GM19239 (cell line): ENCODE results near the gene TCP11L1.
"Not testable (repeated sequence)": the region's sequence is repeated elsewhere in the genome, so short reads cannot be mapped to it uniquely, and the experiment has no call there.

Experiments
- DNase-seq: peaks from one replicate; pipeline ENCODE4 v3.0.0; 2011; ENCODE audit warnings: low spot score; ENCODE audit not compliant: insufficient read length
- FAIRE-seq: peaks from 2 replicates; lab custom pipeline; 2011; peaks lifted over from hg19 to GRCh38; lab: Jason Lieb, UNC

The TCP11L1 gene

GRCh38 chr11:33064033-33064825 is 24.9 kb downstream of the TCP11L1 start:
- no peak for DNase-seq
- FAIRE-seq: no peak

- FAIRE-seq (no peak), DNase-seq (no peak)
Measured at GRCh38 chr11:33064866-33065265, 25.5 kb downstream of the TCP11L1 start.

GRCh38 chr11:33065445-33066178 is 26.2 kb downstream of the TCP11L1 start:
- DNase-seq (peak; percentile 21), FAIRE-seq (no peak)

DNA sequence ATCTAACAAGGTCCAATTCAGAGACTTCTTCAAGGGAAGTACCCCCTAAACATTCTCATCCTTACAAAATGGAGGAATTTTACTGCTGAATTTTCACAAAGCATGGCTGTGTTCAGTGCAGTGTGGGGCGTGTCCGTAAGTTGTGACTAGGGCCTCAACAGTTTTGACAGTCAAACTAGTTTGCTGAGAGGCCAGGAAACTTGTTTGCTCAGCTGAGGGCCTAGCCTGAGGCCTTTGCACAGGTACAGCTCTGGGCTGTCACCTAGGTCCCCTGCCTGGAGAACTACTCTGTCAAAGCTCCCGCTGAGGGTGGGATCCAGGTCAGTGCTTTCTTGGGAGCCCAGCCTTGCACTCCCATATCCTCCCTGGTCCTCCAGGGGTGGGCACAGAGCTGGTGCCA is 27.9 kb downstream of the TCP11L1 start:
- FAIRE-seq (no peak), DNase-seq (no peak)

- DNase-seq (no peak), FAIRE-seq (no peak)
Measured at GRCh38 chr11:33068611-33069340, 29.4 kb downstream of the TCP11L1 start.

- DNase-seq (no peak), FAIRE-seq (no peak)
Measured at GRCh38 chr11:33072465-33072864, 33.1 kb downstream of the TCP11L1 start.

DNA sequence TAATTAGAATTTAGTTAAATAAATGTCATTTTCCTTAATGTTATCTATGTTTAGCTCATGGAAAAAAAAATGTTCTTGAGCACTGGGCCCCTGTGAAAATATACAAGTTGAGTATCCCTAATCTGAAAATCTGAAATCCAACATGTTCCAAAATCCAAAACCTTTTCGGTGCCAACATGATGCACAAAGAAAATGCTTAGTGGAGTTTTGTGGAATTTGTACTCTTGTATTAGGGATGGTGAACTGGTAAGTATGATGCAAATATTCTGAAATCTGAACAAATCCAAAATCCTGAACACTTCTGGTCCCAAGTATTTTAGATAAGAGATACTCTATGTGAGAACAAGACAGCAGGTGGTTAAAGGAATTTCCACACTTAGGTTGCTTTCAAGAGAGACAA is 44.5 kb downstream of the TCP11L1 start:
- FAIRE-seq (no peak), DNase-seq (no peak)

DNA sequence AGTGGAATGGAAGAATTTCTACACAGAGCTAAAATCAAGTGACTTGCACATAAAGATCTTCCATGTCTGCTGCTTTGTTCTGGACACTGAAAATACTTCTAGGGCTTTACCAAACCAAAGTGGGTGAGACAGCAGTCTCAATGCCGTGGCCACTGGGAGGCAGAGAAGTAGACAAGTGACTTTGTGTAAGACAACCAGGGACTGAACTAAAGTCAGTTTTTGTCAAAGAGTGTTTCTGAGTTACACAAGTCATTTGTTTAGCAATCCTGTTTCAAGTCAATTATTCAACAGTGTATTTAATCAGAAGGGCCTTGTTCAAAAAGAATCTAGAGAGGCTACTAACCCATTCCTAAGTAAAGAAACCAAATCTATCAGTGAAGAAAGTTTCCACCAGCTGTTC is 46.6 kb downstream of the TCP11L1 start:
- DNase-seq (no peak), FAIRE-seq (no peak)

DNA sequence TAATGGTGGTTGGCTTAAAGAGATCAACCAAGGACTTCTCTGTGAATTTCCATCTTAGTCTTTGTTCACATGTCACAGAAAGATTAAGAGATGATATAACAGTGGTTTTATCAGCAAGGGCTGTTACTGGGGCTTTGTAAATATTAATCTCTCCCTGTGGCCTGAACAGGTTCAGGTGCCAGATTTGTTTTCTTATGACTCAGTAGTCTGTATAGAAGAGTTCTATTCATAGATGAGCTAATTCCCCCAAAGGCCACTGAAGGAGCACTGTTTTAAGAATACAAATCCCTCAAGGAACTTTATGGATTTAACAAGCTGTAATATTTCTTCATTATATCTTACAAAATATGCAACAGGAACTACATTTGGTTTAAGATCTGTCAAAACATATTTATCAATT is 50.4 kb downstream of the TCP11L1 start:
- FAIRE-seq (peak; percentile 21), DNase-seq (no peak)

GRCh38 chr11:33094157-33094556 is 54.8 kb downstream of the TCP11L1 start:
- no peak for FAIRE-seq

GRCh38 chr11:33103836-33104235 is 64.5 kb downstream of the TCP11L1 start:
- FAIRE-seq: no peak

More at GRCh38 chr11:33094157-33094556, 54.8 kb downstream of the TCP11L1 start:
- DNase-seq: no peak

DNA sequence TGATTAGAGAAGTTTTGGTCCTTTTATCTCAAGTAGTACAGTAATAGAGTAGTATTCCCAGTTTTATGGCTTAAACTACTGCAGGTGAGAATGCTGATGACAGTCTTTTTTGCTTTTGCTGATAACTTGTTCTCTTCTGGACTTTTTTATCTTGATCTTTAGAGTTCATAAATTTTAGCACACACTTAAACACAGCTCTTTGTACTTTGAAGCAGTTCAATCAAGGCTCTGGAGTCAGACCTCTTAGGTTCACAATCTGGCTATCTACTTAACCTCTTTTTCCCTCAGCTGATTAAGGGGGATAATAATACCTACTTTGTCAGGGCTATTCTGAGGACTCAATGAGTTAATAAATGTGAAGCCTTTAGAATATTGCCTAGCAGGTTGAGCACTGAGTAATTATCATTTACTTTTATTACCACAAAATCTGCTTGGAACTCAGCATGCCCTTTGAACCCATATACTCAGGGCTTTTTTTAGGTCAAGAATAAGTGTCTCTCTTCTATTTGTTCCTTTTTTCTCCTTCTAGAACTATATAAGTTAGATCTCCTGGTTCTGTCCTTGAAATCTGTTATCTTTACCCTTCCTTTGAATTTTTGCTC is 70.0 kb downstream of the TCP11L1 start:
- DNase-seq (no peak), FAIRE-seq (no peak)

More at GRCh38 chr11:33103836-33104235, 64.5 kb downstream of the TCP11L1 start:
- DNase-seq: no peak

DNA sequence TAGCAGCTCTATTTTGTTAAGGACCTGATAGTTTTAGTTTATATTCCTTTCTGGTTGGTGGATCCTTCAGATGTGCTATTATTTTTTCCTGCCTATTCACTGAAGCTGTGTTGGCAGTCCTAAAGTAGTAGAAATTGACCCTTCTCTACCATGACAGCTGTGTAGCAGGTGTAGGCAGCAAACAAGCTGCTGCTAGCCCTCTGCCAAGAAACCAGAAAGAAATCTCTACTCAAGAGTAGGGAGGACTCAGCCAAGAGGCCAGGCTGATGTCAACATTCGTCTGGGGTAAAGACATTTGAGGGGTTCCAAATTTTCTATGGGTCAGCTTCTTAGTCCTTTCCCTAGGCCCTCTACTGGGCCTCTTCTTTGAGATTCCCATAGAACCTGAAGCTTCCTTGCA is 70.7 kb downstream of the TCP11L1 start:
- FAIRE-seq: peak; percentile 4
- DNase-seq: no peak

- FAIRE-seq (peak; percentile 4), DNase-seq (no peak)
Measured at GRCh38 chr11:33116535-33116934, 77.2 kb downstream of the TCP11L1 start.

- FAIRE-seq, DNase-seq: not testable (repeated sequence)
Measured at GRCh38 chr11:33122696-33123095, 83.3 kb downstream of the TCP11L1 start.
